Panc1 (cell line): Measurements from ENCODE around the gene RGS3.

Experiments used
- POLR2AphosphoS5 ChIP-seq: IDR thresholded peaks from 2 replicates; pipeline ENCODE4 v1.6.1; 2012; ENCODE audit warnings: mild to moderate bottlenecking, low read depth, low read length, moderate library complexity
- TF ChIP-seq, protein P1 (sequence below): fragments of 450-650 bp; IDR thresholded peaks from 2 replicates; pipeline ENCODE4 v1.5.1; 2017; ENCODE audit warnings: mild to moderate bottlenecking

DNA sequence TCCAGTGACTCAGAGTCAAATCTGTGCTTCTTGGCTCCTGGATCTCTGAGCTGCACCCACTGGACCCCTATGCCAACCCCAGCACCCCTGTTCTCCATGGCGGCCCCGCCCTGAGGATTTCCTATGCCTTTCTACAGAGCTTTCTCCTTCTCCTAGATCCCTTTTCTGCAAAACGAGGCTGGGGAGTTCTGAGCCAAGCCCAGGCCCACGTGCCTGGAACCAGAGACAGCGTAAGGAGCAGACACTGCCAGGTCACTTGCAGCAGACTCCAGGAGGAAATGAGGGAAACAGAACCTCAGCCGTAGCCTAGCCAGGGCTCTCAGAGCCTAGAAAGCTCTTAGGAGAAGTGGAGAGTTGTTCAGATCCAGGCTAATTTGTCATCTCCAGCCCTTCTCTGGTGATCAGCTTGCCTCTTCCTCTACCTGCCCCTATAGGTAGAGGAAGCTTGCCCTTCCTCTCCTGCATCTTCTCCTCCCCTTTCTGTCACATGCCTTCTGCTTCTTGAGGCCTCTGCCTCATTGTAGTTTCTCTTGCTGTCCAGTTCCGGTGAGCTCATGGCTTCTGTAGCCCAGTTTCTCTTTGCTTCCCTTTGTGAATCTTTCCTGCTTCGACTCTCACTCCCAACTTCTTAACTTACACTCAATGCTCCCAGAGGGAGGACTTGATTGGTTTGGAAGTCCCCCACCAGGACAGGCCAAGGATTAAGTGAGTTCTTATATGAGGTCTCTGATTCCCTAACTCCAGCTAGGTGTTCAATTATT, 163.4 kb downstream of the RGS3 start:
- TF ChIP-seq, protein P1, sequence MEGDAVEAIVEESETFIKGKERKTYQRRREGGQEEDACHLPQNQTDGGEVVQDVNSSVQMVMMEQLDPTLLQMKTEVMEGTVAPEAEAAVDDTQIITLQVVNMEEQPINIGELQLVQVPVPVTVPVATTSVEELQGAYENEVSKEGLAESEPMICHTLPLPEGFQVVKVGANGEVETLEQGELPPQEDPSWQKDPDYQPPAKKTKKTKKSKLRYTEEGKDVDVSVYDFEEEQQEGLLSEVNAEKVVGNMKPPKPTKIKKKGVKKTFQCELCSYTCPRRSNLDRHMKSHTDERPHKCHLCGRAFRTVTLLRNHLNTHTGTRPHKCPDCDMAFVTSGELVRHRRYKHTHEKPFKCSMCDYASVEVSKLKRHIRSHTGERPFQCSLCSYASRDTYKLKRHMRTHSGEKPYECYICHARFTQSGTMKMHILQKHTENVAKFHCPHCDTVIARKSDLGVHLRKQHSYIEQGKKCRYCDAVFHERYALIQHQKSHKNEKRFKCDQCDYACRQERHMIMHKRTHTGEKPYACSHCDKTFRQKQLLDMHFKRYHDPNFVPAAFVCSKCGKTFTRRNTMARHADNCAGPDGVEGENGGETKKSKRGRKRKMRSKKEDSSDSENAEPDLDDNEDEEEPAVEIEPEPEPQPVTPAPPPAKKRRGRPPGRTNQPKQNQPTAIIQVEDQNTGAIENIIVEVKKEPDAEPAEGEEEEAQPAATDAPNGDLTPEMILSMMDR, result no peak
- TF ChIP-seq POLR2AphosphoS5, result no peak
